IPS-NIHi7 (cell line): ENCODE measurements around the gene GPX4.

ENCODE experiments used
- DNase-seq: peaks from one replicate; pipeline ENCODE4 v3.0.0; 2012; ENCODE audit warnings: mixed read lengths; ENCODE audit errors: extremely low spot score

Gene GPX4

DNA sequence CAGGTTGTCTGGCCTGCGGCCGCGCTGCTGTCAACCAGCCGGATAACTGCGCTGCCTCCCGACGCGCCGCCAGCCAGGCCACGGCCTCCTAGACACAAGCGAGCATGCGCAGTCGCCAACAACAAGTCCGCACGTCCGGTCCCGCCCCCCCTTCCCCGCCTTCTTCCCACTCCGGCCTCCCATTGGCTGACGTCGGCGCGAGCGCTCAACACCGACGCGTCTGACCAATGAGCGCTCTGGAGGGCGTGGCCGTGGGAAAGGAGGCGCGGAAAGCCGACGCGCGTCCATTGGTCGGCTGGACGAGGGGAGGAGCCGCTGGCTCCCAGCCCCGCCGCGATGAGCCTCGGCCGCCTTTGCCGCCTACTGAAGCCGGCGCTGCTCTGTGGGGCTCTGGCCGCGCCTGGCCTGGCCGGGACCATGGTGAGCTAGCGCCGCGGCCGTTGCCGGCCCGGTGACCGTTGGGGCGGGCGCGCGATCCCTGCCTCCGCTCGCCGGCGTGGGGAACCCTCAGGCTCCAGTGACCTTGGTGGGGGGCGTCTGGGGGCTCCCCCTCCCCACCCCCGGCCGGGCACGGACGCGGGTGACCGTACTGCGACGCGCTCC, at the start of gene GPX4:
GPX4 (plus strand) TSS at position 287 of the 603 bp plus-strand sequence; CDS start at position 337, 50 bp downstream.
- DNase-seq = peak; percentile 97

DNA sequence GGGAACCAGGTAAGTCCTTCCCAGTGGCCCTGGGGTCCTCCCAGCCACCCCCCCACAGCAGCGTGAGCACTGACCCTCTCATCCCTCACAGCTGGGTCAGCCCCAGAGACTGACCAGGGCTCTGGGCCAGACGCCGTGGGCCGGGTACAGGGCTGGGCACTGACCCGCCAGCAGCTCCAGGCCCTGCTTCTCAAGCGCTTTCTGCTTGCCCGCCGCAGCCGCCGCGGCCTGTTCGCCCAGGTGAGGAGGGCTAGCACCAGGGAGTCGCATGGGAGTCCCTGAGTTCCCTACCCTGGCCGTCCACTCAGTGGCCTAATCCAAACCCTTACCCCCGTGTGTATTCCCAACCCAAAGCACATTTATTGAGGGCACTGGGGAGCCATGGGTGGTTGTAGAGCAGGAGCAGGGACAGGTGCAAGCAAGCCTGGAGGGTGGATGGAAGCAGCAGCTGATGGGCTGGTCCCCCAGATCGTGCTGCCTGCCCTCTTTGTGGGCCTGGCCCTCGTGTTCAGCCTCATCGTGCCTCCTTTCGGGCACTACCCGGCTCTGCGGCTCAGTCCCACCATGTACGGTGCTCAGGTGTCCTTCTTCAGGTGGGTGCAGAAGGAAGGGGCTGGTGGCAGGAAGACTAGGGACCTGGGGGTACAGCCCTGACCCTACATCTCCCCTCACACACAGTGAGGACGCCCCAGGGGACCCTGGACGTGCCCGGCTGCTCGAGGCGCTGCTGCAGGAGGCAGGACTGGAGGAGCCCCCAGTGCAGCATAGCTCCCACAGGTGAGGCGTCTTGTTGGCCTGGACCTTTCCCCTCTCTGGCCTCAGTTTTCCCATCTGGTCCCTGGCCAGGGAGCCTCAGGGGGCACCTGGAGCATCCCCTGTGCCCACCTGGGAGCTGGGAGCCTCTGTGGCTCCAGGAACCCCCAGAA, 49.4 kb upstream of the GPX4 start:
- no peak for DNase-seq

- DNase-seq = no peak
Observed at GRCh38 chr19:1055028-1055425, 48.8 kb upstream of the GPX4 start.

GRCh38 chr19:1055886-1056620, 47.7 kb upstream of the GPX4 start:
- no peak for DNase-seq

DNA sequence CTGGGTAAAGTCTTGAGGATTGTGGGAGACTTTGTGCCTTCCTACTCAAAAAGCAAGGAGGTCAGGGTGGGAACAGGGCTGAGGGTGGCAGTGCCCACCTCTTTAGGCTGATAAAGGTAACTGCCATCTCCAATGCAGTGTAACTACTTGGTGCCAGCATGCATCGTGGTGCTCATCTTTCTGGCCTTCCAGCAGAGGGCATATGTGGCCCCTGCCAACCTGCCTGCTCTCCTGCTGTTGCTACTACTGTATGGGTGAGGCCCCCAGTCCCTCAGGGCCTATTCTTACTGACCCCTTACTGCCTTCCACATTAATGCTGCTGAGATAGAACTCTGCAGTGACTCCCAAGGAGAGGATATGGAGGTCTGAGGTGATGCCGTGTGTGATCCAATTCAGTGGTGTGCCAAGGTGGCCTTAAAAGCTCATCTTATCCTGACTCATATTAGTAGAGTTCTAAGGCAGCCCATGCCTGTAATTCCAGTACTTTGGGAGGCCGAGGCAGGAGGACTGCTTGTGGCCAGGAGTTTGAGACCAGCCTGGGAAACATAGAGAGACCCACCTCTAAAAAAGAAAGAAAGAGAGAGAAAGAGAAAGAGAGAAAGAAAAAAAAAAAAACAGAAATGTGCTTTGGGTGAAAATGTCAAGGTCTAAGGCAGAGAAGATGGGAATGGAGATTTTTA, 46.5 kb upstream of the GPX4 start:
- no peak for DNase-seq

DNA sequence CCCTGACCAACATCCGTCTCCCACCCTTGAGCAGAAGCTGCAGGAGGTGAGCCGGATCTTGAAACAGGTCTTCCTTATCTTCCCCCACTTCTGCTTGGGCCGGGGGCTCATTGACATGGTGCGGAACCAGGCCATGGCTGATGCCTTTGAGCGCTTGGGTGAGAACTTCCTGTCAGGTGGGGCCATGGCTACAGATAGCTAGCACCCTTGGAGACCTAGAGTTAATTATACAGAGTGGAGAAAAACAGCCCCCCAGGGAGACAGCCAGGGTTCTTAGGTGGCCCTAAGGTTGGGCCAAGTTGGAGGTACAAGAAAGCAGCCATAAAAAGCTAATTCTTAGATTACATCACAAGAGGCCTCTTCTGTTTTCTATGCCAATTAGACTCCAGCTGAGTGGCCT, 45.7 kb upstream of the GPX4 start:
- DNase-seq = no peak

GRCh38 chr19:1060689-1061088, 43.1 kb upstream of the GPX4 start:
- no peak for DNase-seq

GRCh38 chr19:1061987-1062386, 41.8 kb upstream of the GPX4 start:
- no peak for DNase-seq

DNA sequence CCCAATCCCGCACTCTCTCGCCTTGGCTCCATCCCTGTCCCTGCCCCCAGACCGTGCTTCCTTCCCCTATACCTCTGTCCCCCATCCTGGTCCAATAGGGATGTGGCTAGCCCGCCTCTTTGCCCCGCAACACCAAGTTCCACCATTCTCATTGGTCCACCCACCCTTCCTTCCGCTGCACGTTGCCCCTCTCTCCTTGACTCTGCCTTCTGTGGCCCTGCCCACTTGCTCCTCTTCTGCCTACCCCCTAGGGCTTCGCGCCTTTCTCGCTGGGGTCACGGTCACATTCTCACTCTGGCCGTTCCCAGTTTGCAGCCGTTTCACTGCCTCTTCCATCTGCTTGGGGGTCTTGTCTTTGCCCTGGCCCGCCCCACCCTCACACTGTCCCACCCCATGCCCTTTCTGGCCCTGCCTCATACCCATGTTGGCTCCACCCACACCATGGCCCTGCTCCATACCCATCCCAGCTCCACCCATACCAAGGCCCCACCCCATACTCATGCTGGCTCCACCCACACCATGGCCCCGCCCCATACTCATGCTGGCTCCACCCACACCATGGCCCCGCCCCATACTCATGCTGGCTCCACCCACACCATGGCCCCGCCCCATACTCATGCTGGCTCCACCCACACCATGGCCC, 41.3 kb upstream of the GPX4 start:
- DNase-seq = peak; percentile 78

DNA sequence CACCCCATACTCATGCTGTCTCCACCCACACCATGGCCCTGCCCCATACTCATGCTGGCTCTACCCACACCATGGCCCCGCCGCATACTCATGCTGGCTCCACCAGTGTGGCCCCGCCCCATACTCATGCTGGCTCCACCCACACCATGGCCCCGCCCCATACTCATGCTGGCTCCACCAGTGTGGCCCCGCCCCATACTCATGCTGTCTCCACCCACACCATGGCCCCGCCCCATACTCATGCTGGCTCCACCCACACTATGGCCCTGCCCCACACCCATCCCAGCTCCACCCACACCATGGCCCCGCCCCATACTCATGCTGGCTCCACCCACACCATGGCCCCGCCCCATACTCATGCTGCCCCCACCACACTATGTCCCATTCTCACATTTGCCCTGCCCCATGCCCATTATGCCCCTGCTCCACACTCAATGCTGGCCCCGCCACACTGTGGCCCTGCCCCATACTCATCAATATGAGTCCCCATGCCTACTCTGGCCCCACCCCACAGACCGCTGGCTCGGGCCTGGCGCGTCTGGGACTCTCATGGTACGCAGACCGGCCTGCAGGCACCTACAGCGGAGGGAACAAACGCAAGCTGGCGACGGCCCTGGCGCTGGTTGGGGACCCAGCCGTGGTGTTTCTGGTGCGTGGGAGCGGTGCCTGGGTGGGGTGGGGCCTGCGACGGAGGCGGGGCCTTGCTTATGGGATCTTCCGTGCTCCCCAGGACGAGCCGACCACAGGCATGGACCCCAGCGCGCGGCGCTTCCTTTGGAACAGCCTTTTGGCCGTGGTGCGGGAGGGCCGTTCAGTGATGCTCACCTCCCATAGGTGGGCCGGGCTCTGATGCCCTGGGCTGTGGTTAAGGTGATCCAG, 40.5 kb upstream of the GPX4 start:
- no peak for DNase-seq

DNA sequence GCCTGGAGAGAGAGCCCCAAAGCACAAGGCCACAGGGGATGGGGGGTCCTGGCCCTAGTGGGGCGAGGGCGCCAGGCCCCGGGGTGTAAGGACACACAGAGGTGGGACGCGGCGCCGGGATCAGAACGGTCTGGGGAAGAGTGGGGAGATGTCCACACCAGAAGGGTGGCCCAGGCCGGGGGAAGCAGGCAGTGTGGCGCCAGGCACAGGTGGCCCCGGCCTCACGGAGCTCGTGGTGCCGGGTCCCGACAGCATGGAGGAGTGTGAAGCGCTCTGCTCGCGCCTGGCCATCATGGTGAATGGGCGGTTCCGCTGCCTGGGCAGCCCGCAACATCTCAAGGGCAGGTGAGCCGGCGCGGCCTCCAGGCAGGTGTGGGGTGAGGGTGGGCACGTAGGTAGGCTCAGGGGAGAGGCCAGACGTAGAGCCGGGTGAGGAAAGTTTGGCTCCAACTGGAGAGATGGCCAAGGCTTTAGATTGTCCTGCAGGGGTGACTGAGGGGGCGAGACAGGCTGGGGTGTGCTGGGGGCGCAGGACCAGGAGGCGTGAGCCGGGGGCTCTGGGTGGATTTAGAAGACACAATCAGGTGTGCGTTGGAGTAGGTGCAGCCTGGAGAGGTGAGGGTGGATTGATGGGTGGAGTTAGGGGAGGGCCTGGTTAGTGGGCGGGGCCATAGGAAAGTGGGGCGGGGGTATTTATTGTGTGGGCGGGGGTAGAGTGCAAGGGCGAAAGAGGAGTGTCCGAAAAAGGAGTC, 39.7 kb upstream of the GPX4 start:
- DNase-seq = peak; percentile 78

DNA sequence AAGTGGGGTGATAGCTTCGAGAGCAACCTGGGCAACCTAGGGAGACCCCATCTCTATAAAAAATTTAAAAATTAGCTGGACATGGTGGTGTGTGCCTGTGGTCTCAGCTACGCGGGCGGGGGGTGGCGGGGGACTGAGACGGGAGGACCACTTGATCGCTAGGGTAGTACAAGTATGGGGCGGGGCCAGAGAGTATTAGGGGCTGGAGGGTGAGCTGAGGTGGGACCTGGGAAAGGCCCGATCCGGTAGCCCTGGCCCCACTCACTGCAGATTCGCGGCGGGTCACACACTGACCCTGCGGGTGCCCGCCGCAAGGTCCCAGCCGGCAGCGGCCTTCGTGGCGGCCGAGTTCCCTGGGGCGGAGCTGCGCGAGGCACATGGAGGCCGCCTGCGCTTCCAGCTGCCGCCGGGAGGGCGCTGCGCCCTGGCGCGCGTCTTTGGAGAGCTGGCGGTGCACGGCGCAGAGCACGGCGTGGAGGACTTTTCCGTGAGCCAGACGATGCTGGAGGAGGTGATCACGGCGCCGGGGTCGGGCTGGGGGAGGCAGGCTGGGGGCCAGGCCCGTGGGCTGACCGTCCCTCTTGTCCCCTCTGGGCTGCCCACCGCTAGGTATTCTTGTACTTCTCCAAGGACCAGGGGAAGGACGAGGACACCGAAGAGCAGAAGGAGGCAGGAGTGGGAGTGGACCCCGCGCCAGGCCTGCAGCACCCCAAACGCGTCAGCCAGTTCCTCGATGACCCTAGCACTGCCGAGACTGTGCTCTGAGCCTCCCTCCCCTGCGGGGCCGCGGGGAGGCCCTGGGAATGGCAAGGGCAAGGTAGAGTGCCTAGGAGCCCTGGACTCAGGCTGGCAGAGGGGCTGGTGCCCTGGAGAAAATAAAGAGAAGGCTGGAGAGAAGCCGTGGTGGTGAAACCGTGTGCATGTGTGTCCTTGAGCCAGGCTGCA, 38.9 kb upstream of the GPX4 start:
- DNase-seq = peak; percentile 74

GRCh38 chr19:1065606-1066109, 38.1 kb upstream of the GPX4 start:
- peak; percentile 27 for DNase-seq

GRCh38 chr19:1066251-1066747, 37.5 kb upstream of the GPX4 start:
- DNase-seq = peak; percentile 40

DNA sequence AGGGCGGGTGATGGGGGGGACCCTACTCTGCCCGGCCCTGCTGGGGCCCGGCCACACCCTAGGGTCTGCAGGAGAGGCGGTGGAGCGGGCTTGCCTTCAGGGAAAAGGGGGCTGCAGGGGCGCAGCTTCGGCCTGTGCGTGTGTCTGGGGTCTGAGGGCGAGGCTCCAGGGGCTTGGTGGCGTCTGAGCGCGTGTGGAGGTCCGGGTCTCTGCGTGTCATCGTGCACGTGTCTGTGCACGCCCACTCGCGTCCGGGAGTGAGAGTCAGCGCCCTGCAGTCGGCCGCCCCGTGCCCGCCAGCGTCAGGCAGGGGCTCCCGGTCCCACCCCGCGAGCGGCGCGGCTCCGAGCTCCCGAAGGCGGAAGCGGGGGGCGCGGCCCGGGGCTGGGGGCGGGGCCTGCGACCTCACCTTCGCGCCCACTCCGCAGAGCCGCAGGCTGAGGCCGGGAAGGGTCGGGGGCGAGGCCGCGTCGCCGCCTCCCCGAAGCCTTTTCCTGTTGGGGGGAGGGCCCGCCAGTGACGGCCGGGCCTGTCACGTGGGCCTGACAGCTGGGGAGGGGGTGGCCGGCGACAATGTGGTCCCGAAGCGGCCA, 37.0 kb upstream of the GPX4 start, which contains the start of gene ARHGAP45:
ARHGAP45 (plus strand) TSS at position 420 of the 593 bp plus-strand sequence. CDS start 239 bp downstream, outside the sequence.
- peak; percentile 57 for DNase-seq

- DNase-seq = no peak
Observed at GRCh38 chr19:1067341-1067957, 36.3 kb upstream of the GPX4 start.
